HG03520 (cell line): Measurements from ENCODE around the gene CACNA1S.

Experiments used
- ATAC-seq: cut with Tn5 transposase; IDR thresholded peaks from one replicate; pipeline ENCODE4 v1.9.1; 2021; ENCODE audit warnings: mild to moderate bottlenecking, moderate library complexity; ENCODE audit not compliant: unreplicated experiment

The CACNA1S gene

GRCh38 chr1:201066986-201067385 lies 45.2 kb downstream of the CACNA1S start:
- no peak for ATAC-seq

GRCh38 chr1:201065686-201066085 lies 46.5 kb downstream of the CACNA1S start:
- no peak for ATAC-seq

GRCh38 chr1:201064806-201065205 lies 47.4 kb downstream of the CACNA1S start:
- no peak for ATAC-seq

- ATAC-seq, result no peak
Observed at GRCh38 chr1:201063145-201063544, 49.1 kb downstream of the CACNA1S start.

- ATAC-seq, result no peak
Observed at GRCh38 chr1:201062511-201063091, 49.6 kb downstream of the CACNA1S start.

DNA sequence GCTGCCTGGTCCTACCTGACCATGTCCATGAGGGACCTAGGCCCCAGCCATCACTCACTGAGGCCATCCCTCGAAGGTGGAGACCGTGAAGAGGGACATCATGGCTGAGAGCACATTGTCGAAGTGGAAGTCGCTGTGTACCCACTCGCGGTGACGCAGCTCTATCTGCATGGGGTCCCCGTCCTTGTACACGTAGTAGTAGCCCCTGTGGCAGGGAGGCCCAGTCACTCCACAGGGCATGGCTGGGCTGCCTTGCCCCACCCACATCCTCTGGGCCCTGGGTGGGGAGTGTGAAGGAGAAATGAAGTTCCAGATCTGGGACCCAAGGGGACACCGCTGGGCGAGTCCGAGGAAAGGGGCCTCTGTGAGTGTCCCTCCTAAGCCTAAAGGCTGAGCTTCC lies 50.3 kb downstream of the CACNA1S start:
- ATAC-seq, result no peak

DNA sequence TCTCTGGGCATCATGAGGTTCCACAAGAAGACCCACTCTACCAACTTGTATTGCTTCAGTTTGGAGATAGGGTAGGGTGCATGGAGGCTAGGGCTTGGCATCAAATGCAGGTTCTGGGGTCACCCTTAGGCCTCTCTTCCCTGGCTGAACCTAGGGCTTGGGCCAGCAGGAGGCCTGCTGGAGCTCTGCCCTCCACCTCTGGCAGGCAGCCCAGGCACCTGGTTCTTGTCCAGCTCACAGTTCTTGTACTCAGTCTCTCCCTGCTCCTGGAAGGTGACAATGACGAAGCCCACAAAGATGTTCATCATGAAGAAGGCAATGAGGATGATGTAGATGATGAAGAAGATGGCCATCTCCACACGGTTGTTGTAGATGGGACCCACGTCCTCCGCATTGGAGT lies 51.2 kb downstream of the CACNA1S start:
- ATAC-seq, result no peak

DNA sequence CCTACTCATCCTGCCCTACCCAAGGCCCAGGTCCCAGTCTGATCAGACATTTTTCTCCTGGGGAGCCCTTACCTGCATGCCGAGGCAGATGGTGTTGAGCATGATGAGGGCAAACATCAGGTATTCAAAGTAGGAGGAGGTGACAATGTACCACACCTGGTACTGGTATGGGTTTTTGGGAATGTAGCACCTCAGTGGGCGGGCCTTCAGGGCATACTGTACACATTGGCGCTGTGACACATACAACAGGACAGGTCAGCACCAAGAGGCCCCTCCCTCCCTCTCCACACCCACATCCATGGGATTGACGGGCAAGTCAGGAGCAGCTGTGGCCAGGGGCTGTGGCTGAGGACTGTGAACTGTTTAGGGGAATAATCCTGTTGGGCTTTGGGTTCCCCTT lies 51.6 kb downstream of the CACNA1S start:
- ATAC-seq, result no peak

- no peak for ATAC-seq
Observed at GRCh38 chr1:201059871-201060555, 52.2 kb downstream of the CACNA1S start.

GRCh38 chr1:201059401-201059800 lies 52.8 kb downstream of the CACNA1S start:
- no peak for ATAC-seq

GRCh38 chr1:201054091-201054543 lies 58.1 kb downstream of the CACNA1S start:
- ATAC-seq, result no peak

DNA sequence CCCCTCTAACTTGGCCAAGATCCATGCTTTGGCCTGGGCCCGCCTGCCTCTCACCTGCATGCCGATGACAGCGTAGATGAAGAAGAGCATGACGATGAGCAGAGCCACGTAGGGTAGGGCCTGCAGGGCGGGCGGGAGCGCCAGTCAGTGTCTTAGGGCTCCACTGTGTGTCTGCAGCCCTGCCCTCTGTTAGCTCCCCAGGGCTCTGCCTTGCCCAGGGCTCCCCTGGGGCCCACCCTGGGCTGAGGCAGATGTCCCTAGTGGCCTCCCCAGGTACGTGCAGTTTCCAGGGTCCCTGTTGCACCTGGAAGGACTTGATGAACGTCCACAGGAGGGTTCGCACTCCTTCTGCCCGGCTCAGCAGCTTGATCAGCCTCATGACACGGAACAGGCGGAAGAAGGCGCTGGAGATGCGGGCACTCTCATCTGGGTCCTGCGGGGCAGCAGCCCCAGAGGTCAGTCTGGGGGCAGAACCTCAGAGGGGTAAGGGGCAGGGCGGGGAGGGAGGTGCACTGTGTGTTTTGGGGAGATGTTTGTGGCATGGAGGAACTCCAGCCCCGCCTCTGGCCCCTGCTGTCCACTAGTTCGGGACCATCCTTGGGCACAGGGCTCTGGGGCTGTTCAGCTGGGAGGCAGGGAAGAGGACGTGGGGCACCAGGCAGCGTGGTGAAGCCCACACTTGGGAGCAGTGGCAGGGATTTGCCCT lies 58.9 kb downstream of the CACNA1S start:
- ATAC-seq, result no peak

DNA sequence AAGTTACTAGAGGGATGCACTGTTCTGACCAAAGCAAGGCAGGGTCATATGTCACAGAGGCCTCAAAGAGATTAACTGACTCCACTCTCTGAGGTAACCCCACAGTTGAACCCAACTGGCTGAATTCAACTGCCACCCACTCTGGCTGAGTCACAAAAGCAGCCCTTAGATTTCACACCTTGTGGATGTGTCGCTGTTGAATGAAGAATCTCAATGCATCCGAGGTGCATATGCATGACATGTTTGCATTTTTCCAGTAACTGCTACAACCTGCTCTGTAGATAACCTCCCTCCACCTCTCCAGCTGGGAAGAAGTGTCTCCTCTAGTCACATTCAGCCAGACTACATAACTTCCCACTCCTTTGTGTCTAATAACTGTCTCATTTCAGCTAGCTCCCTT lies 60.8 kb downstream of the CACNA1S start:
- ATAC-seq, result no peak

DNA sequence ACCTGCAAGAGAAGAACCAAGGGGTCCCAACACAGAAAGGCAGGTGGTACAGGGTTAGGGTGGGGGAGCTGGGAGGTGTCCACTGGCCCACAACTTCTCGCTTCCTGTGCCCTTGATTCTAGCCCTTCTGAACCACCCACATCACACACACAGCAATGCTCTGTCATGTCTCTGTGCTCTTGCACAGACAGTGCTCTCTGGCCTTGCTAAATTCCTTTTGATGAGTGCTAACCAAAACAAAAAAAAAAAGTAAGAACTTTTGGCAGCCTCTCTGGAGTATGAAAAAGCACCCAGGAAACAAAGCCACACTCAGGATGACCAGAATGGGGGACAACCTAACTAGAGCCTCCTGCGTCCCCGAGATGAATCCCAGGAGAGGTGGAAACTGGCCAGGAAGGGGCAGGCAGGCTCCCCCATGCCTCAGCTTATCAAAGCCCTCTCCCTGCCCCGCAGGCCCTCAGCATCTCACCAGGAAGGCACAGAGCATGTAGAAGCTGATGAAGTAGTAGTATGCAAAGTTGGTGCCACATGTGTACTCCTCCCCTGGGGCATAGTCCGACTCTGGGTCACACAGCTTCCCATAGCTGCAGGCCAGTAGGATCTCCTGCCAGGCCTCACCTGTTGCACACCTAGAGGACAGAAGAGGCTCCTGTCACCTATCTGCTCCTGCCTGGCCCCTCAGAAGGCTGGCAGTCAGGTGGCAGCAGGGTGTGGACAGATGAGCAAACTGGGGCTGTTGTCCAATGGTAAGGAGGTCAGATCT lies 61.5 kb downstream of the CACNA1S start:
- no peak for ATAC-seq

- no peak for ATAC-seq
Observed at GRCh38 chr1:201049248-201049831, 62.9 kb downstream of the CACNA1S start.

GRCh38 chr1:201048521-201048920 lies 63.7 kb downstream of the CACNA1S start:
- ATAC-seq, result no peak

DNA sequence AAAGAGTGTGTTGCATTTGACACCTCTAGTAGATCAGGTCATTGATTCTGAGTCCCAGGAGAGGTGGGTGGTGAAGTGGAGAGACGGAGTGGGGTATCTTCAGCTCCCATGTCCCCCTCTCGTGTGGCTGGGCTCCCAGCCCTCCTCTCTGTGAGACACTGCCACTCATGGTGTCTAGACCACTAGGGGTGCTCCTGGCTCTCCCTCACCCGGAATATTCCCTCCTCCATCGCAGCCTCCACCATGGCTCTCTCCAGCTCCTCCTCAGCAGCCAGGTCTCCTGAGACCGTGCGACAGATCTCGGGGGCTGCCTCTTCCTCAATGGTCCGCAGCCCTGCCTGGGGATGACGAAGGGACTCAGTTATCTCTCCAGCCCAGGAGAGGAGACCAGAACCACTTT lies 68.1 kb downstream of the CACNA1S start:
- no peak for ATAC-seq

GRCh38 chr1:201042779-201043461 lies 69.3 kb downstream of the CACNA1S start:
- peak; percentile 63 for ATAC-seq

GRCh38 chr1:201041011-201041410 lies 71.2 kb downstream of the CACNA1S start:
- no peak for ATAC-seq

- ATAC-seq, result no peak
Observed at GRCh38 chr1:201039876-201040275, 72.3 kb downstream of the CACNA1S start.
